C1 segment of cervical spinal cord (tissue), 14 donors: ENCODE data around the gene YTHDF2.
"Not testable (repeated sequence)": the region's sequence is repeated elsewhere in the genome, so short reads cannot be mapped to it uniquely, and the experiment has no call there.

ENCODE experiments used
- DNase-seq, 14 donors: peaks; one replicate each; lab custom pipeline; 2025; lab: John Stamatoyannopoulos, UW

The YTHDF2 gene

GRCh38 chr1:28736450-28737306 lies at the start of gene YTHDF2:
Gene YTHDF2 (plus strand): TSS chr1:28736940. CDS start chr1:28737121, 181 bp downstream.
- DNase-seq: peak; percentile 43 to 97 (median 92)

- DNase-seq: not testable (repeated sequence)
Measured at GRCh38 chr1:28691627-28692026, 45.1 kb upstream of the YTHDF2 start.

DNA sequence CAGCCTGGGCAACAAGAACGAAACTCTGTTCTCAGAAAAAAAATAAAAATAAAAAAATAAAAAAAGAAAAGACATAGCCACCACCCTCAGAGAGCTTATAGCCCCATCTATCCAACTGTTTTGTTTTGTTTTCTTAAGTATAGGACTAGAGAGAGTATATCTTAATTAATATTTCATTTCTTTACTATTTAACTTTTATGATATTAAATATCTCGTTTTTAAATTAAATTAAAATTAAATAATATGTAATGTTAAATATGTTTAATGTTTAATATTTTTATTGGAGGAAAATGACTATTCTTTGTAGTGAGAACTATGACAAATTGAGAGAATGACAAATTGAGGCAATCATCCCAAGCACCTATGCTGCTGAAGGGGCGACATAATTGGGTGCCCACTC lies 33.1 kb upstream of the YTHDF2 start:
- no peak for DNase-seq

- no peak for DNase-seq
Measured at GRCh38 chr1:28716336-28716735, 20.4 kb upstream of the YTHDF2 start.

DNA sequence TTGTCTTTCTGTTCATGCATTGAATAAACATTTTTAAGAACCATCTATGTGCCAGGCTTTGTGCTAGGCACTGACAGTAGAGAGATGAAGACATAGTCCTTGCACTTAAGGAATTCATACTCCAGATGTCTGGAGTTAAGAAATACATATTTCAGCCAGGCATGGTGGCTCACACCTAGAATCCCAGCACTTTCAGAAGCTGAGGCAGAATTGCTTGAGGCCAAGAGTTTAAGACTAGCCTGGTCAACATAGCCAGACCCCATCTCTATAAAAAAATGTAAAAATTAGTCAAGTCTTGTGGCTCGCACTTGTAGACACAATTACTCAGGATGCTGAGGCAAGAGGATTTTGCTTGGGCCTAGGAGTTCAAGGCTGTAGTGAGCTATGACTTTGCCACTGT lies 18.6 kb upstream of the YTHDF2 start:
- no peak for DNase-seq

- DNase-seq: no peak
Measured at GRCh38 chr1:28718586-28719331, 18.0 kb upstream of the YTHDF2 start.

DNA sequence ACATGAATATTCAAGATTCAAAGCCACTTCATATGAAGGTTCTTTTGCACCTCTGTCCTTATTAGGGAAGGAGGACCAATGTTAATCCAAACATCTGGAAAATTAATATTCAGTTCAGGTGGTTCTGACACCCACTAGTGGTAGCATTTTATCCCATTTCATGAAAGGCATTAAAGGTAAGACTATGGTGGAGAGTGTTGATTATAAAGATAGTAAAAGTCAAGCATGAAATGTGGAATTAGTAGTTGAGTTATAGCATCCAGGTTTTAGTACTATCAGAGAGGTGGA lies 17.5 kb upstream of the YTHDF2 start:
- no peak for DNase-seq

- DNase-seq: no peak
Measured at GRCh38 chr1:28720376-28720775, 16.4 kb upstream of the YTHDF2 start.

DNA sequence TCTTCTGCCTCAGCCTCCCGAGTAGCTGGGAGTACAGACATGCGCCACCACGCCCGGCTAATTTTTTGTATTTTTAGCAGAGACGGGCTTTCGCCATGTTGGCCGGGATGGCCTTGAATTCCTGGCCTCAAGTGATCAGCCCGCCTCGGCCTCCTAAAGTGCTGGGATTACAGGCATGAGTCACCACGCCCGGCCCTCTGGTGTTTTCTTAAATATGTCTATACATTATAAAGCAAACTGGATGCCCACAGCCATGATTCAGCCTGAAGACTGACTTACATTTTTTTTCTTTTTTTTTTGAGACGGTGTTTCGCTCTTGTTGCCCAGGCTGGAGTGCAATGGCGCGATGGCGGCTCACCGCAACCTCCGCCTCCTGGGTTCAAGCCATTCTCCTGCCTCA lies 14.8 kb upstream of the YTHDF2 start:
- DNase-seq: not testable (repeated sequence)

GRCh38 chr1:28725365-28725764 lies 11.4 kb upstream of the YTHDF2 start:
- not testable (repeated sequence) for DNase-seq

DNA sequence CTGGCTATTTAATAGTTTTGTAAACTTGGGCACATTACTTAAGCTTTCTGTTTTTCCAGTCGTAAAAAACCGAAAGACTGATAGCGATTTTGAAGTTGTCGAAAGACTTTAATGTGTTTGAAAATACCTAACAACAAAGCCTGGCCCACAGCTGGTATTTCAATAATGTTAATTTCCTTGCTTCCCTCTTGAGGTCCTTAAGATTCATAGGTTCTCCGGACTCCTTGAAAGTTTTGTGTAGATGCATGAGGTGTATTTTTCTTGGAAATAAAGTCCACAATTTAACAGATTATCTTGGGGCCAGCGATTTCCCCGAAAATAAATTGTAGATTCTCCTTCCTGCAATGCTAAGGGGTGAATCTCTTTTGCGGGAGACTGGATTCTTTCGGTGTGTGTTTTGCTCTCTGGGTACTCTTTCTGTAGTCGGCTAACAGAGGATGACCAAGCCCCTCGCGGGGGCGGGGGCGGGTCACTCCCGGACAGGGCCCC lies 735 bp upstream of the YTHDF2 start:
- no peak for DNase-seq

- DNase-seq: peak in 10 of 14 donors; percentile 1 to 54 (median 28)
Measured at GRCh38 chr1:28737307-28738132, 780 bp downstream of the YTHDF2 start.

DNA sequence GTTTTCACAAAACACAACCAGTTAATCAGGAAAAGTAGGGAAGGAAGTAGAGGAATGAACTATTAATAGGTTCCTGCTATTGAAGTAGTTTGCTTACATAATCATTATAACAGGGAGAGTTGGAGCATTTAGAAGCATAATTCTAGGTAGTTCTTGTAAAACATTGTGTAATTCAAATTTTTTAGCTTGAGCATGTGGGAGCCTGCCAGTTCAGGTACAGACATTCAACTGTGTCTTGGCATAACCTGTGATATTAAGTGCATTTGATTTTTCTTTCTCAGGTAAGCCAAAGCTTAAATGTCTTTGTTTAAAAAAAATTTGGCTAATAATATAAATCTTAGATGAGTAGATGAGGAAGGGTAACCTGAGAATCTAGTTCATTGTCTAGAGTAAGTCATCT lies 3.4 kb downstream of the YTHDF2 start:
- no peak for DNase-seq

DNA sequence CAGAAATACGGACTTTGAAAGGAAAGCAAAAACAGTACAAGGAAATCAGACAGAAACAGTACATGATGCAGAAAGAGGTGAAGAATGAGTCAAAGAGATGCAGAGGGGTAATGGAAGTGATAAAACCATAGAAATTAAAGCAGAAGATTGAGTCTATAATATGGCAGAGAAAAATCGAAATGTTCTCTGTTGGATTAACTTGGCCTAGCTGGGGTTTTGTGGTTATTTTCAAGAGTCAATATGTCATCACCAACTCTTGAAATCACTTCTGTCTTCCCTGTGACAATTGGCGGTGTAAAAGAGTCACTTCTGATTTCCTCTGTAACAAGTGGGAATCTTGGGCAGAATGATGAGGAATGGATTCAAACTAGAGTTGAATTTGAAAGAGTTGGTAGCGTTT lies 7.4 kb downstream of the YTHDF2 start:
- no peak for DNase-seq

- no peak for DNase-seq
Measured at GRCh38 chr1:28745653-28746173, 9.0 kb downstream of the YTHDF2 start.

DNA sequence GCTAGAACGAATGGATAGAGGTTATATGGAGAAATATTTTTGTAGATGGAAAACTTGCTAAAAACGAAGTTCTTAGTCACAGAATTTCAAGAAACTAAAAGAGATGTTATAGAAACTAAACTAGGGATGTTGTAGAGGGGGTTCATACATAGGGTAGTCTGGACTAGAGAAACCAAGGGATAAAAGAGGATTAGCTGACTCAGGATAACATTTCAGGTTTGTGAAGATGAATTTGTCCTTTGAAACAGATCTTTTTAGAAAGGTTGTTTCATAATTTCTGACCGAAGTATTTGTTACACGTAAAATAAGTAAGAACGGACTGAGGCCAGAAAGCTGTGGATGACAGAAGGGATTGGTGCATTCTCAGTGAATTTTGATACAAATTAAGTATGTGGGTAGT lies 13.6 kb downstream of the YTHDF2 start:
- no peak for DNase-seq

DNA sequence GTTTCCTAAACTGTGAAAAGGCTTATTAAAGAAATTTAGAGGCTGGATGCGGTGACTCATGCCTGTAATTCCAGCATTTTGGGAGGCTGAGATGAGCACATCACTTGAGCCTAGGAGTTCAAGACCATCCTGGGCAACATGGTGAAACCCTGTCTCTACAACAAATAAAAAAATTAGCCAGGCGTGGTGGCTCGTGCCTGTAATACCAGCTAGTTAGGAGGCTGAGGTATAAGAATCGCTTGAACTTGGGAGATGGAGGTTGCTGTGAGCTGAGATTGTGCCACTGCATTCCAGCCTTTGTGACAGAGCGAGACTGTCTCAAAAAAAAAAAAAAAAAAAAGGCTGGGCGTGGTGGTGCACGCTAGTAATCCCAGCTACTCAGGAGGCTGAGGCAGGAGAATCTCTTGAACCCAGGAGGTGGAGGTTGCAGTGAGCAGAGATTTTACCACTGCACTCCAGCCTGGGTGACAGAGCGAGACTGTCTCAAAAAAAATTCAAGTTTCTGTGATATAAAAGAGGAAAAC lies 14.1 kb downstream of the YTHDF2 start:
- not testable (repeated sequence) for DNase-seq

GRCh38 chr1:28751315-28752060 lies 14.7 kb downstream of the YTHDF2 start:
- no peak for DNase-seq

DNA sequence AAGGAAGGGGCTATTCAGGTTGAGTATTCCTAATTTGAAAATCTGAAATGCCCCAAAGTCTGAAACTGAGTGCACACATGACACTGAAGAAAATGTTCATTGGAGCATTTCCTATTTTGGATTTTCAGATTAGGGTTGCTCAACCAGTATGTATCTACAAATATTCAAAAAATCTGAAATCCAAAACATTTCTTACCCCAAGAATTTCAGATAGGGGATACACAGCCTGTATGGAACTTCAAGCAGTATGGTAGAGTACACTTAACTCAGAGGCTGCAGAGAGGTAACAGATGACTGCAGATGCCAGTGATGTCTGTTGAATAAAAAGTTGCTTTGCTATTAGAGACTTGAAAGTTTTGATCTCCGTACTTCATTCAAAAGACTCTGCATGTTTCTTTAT lies 19.0 kb downstream of the YTHDF2 start:
- DNase-seq: no peak

DNA sequence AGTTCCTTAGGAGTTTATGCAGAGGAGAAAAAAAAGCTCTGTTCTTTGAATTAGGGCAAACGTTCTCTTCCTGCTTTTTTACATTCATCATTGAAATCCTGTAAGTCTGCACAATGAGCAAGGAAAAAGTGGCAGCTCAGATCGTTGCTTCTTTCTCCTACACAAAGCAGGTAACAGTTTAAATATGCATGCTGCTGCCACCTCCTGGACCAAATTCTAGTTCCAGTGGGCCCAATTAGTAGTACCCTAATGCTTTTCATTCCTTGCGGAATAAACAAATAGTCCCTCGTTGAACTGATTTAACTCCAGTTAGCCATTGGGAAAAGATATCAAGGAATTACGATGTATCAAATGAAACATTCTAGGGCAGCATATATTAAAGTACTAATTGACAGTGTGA lies 20.1 kb downstream of the YTHDF2 start:
- DNase-seq: peak in 2 of 14 donors; percentile 1 to 42

DNA sequence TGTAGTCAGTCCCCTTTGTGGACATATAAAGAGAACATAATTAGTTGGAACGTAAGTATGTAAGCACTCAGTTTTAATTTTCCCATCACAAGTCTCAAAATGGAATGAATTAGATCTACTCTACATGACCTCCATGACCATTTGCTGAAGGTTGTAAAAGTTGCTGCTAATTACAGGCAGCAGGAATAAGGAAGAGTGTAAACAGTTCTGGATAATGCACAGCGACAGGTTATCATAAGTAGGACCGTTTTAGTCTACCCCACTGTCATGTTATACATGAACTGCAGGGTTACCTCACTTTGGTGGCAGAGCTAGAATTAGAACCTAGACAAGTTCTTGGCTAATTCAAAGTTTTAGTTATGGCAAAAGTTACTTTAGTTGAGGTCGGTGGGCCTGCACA lies 21.7 kb downstream of the YTHDF2 start:
- DNase-seq: no peak
